Measurements from ENCODE around the gene DCAF8.

The DCAF8 gene

DNA sequence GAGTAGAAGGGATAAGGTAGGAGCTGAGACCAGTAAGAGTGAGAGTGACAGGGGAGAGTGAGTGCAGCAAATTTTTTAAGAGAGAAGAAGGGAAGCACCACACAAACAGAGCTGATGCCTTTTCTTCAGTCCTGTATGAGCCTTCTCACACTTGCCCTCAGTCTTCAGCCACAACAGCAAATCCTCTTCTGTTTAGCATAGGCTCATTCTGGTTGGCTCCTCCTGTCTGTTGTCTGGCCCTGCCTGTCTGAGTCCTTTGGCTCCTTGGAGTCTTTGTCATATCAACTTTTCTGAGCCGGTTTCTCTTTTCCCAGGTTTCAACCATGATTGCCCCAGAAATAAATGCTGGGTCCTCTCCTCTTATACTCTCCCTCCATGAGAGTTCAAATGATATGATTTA, 84.7 kb downstream of the DCAF8 start:
- no peak overlapping the region for H3K4me3 ChIP-seq (ENCODE audit: low read depth, low read length)

GRCh38 chr1:160177231-160177630, 85.1 kb downstream of the DCAF8 start:
- no peak overlapping the region for H3K4me3 ChIP-seq (ENCODE audit: low read depth, low read length)

- no peak overlapping the region for H3K4me3 ChIP-seq (ENCODE audit: low read depth, low read length)
Measured at GRCh38 chr1:160171980-160172379, 90.4 kb downstream of the DCAF8 start.

DNA sequence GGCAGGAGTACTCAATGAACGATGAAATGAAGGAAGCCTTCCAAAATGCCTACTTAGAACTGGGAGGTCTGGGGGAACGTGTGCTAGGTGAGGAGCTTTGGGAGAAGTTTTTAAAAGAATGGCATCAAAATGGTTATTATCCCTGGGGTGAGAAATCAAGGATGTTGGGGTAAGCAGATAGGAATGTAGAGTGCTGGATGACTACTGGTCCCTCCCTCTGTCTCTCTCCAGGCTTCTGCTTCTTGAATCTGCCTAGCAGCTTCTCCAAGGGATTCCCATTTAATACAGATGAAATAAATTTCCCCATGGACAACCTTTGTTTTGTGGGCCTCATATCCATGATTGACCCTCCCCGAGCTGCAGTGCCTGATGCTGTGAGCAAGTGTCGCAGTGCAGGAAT, 91.0 kb downstream of the DCAF8 start:
- no peak overlapping the region for H3K4me3 ChIP-seq (ENCODE audit: low read depth, low read length)

DNA sequence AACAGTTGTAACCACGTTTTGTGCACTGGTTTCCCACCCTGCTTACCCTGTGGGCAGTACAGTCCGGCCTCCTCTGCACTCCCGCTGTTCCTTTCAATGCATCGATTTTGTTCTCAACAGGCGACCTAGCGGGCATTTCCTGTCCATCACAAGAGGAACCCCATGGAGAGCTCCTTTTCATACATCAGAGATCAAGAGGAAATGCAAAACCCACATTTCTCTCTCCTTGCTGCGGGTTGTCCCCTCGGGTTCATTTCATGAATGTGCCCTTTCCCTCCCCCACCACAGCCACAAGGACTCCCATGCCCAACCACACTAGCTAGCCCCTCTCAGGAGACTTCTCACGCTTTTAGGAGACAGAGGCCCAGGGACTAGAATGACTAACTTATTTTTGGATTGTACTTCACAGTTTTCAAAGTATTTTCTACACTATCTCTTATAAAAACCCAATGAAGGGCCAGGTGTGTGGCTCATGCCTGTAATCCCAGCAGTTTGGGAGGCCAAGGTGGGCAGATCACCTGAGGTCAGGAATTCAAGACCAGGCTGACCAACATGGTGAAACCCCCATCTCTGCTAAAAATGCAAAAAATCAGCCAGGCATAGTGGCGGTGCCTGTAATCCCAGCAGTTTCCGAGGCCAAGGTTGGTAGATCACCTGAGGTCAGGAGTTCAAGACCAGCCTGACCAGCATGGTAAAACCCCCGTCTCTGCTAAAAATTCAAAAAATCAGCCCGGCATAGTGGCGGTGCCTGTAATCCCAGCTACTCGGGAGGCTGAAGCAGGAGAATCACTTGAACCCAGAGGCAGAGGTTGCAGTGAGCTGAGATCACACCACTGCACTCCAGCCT, 92.6 kb downstream of the DCAF8 start:
- H3K4me3 ChIP-seq (ENCODE audit: low read depth, low read length), result no peak overlapping the region

- no peak overlapping the region for H3K4me3 ChIP-seq (ENCODE audit: low read depth, low read length)
Measured at GRCh38 chr1:160168609-160169369, 93.6 kb downstream of the DCAF8 start.

DNA sequence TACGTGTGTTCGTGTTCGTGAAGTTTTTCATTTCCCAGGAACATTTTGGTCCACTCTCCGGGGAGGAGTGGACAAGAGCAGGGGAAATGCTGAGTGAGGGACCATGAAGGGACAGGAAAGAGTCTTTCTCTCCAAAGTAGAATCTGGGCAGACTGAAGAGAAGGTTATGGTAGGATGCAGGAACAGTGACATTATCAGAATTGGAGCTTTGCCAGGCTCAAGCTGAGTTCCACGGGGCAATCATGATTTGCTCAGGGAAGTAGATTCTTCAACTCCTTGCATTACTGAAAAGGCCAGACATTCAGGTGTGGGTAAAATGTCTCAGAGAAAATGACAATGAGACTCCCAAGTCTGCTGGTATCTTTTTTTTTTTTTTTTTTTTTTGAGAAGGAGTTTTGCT, 94.3 kb downstream of the DCAF8 start:
- H3K4me3 ChIP-seq (ENCODE audit: low read depth, low read length), result no peak overlapping the region

DNA sequence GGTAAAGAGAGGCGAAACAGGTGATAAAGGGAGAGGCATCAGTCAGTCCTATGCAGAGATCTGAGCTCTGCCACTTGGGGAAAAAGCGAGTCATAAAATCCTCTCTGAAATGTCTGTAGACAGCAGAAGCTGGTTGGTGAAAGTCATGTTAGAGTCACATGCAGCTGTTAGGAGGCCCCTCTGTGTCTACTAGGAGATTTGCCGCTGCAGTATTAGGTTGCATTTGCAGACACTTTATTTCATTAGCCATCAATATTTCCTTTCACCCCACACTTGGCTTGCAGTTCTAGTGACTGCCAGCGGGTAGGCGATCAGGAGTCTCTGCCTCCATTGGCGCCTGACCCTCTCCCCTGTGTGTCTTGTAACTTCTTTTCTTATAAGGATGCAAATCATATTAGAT, 94.8 kb downstream of the DCAF8 start:
- no peak overlapping the region for H3K4me3 ChIP-seq (ENCODE audit: low read depth, low read length)

- H3K4me3 ChIP-seq (ENCODE audit: low read depth, low read length), result no peak overlapping the region
Measured at GRCh38 chr1:160167056-160167455, 95.3 kb downstream of the DCAF8 start.

DNA sequence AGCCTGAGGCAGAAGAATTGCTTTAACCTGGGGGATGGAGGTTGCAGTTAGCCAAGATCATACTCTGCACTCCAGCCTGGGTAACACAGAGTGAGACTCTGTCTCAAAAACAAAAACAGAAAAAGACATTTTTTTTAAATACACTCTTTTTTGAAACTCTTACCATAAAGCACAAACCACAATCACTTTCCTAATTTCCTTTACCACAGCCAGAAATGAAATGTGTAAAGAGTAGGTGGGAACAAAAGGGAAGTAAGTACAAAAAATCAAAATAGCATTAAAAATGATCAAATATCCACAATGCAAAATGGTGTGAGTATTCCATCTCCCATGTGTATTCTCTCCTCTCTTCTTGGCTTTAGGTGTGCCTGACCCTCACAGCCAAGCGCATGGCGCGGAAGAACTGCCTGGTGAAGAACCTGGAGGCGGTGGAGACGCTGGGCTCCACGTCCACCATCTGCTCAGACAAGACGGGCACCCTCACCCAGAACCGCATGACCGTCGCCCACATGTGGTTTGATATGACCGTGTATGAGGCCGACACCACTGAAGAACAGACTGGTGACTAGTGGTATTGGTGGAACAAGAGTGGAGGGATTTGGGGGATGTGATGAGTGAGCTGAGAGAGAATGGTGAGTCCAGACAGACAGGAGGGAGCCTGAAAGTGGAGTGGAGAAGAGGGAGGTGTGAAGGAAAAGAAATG, 96.0 kb downstream of the DCAF8 start:
- no peak overlapping the region for H3K4me3 ChIP-seq (ENCODE audit: low read depth, low read length)
